Measurements from ENCODE around the gene SETD6. TPM values are rescaled to one million over a fixed set of nuclear protein-coding genes. Genes with fewer than 3 reads are reported as not detected.

The SETD6 gene
- total RNA-seq, 4 donors from 2014 or later = 30.8 to 40.2 (median 38.4) TPM

DNA sequence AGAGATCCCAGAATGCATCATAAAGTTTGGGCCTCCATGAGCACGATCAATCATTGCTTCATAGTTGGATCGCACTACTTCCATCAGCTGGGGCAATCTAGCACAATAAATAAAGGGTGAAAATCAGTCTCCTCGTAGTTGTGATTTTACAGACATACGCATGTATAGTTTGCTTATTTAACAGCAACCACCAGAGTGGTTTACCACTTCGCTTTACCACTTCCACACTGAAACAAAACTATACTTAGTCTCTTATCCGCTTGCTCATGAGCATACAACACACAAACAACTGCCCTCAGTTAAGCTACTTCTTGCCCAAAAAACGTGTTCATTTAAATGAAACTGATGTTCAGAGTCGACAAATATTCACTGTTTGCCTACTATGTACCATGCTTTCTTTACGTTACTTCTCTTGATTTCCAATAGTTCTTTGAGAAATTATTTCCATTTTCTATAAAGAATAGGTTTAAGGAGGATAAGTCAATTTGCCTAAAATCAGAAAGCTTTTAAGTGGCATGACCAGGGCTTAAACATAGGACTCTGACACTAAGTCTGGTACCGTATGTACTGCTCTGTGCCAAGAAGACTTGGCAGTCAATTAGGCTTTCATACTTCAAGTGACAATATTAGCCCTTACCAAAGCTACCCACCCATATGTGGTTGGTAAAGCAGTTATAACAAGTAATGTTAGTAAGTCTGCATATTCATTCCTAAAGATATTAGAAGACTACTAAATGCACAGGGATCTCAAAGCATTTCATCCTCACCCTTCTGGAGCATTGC, 22.0 kb downstream of the SETD6 start:
- no peak for ATAC-seq
- no peak for DNase-seq
- no peaks in the 10 kb centered on the region for H3K4me1 ChIP-seq
- H3K36me3 ChIP-seq = peaks cover 7 to 95% of the 10 kb centered on the region in 2 donors
- H3K4me3 ChIP-seq = no peak overlapping the region
- TF ChIP-seq, protein P1, sequence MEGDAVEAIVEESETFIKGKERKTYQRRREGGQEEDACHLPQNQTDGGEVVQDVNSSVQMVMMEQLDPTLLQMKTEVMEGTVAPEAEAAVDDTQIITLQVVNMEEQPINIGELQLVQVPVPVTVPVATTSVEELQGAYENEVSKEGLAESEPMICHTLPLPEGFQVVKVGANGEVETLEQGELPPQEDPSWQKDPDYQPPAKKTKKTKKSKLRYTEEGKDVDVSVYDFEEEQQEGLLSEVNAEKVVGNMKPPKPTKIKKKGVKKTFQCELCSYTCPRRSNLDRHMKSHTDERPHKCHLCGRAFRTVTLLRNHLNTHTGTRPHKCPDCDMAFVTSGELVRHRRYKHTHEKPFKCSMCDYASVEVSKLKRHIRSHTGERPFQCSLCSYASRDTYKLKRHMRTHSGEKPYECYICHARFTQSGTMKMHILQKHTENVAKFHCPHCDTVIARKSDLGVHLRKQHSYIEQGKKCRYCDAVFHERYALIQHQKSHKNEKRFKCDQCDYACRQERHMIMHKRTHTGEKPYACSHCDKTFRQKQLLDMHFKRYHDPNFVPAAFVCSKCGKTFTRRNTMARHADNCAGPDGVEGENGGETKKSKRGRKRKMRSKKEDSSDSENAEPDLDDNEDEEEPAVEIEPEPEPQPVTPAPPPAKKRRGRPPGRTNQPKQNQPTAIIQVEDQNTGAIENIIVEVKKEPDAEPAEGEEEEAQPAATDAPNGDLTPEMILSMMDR (IDR thresholded peaks at IDR 0.05 in 4 of 5, conservative IDR thresholded peaks at IDR 0.05 in 1 of 5) = no peak
- in situ Hi-C loops (cut with MboI; ENCODE audit: low sequenced_read_pairs in 4 of 4) = no loop called here
- no peaks in the 10 kb centered on the region for H3K9me3 ChIP-seq
- intact Hi-C loops (cut with DNase I; ENCODE audit: low total_unique reads) = no loop called here
- H3K27ac ChIP-seq = no peak overlapping the region
- no peaks in the 10 kb centered on the region for H3K27me3 ChIP-seq

GRCh38 chr16:58541711-58542110, 26.4 kb downstream of the SETD6 start:
- Histone ChIP-seq H3K27me3 (no peaks in the 10 kb centered on the region), H3K27ac (peak overlapping the region in 1 of 4 donors; percentile 32), H3K36me3 (peaks cover 0 to 98% of the 10 kb centered on the region in 2 donors), H3K9me3 (no peaks in the 10 kb centered on the region), H3K4me3 (no peak overlapping the region), H3K4me1 (no peaks in the 10 kb centered on the region)
- ATAC-seq = no peak
- no peak for DNase-seq
- in situ Hi-C loops (cut with MboI; ENCODE audit: low sequenced_read_pairs in 4 of 4) (no loop called here), intact Hi-C loops (cut with DNase I; ENCODE audit: low total_unique reads) (no loop called here)
- no peak for TF ChIP-seq POLR2A (IDR thresholded peaks at IDR 0.05)
- TF ChIP-seq, protein P1 (IDR thresholded peaks at IDR 0.05 in 4 of 5, conservative IDR thresholded peaks at IDR 0.05 in 1 of 5) = no peak

DNA sequence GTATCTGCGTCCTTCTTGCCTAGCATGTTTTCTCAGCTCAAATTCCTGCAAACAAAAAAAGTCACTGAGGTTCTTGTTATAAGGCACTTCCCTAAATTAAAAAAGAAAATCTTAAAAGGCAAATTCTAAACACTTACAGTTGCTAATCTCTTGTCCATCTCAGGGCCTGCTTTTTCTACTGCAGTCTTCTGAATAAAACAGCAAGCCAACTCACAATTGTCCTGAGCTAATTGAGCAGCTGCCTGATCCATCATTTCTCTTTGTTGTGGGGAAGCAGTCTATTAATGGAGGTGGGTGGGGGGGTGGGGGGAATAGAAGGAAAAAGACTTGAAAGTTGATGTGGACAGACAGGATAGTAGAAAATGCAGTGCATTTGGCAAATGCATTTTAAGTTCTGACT, 27.0 kb downstream of the SETD6 start:
- H3K27ac ChIP-seq = peak overlapping the region in 1 of 4 donors; percentile 32
- intact Hi-C loops (cut with DNase I; ENCODE audit: low total_unique reads) = no loop called here
- no peak overlapping the region for H3K4me3 ChIP-seq
- no peaks in the 10 kb centered on the region for H3K9me3 ChIP-seq
- DNase-seq (no peak), ATAC-seq (no peak)
- no peaks in the 10 kb centered on the region for H3K27me3 ChIP-seq
- H3K36me3 ChIP-seq = peaks cover 0 to 97% of the 10 kb centered on the region in 2 donors
- in situ Hi-C loops (cut with MboI; ENCODE audit: low sequenced_read_pairs in 4 of 4) = no loop called here
- H3K4me1 ChIP-seq = no peaks in the 10 kb centered on the region
- TF ChIP-seq, protein P1 (IDR thresholded peaks at IDR 0.05 in 4 of 5, conservative IDR thresholded peaks at IDR 0.05 in 1 of 5) = no peak
- no peak for TF ChIP-seq POLR2A (IDR thresholded peaks at IDR 0.05)

- intact Hi-C loops (cut with DNase I; ENCODE audit: low total_unique reads) = no loop called here
- peaks cover 0 to 89% of the 10 kb centered on the region in 2 donors for H3K36me3 ChIP-seq
Measured at GRCh38 chr16:58543685-58544084, 28.4 kb downstream of the SETD6 start.

More at GRCh38 chr16:58543685-58544084, 28.4 kb downstream of the SETD6 start:
- ATAC-seq (no peak), DNase-seq (no peak)
- no peaks in the 10 kb centered on the region for H3K9me3 ChIP-seq
- H3K4me3 ChIP-seq = no peak overlapping the region
- H3K27ac ChIP-seq = no peak overlapping the region
- in situ Hi-C loops (cut with MboI; ENCODE audit: low sequenced_read_pairs in 4 of 4) = no loop called here
- peaks cover 6 to 7% of the 10 kb centered on the region in 2 donors for H3K4me1 ChIP-seq
- TF ChIP-seq, protein P1 (IDR thresholded peaks at IDR 0.05 in 4 of 5, conservative IDR thresholded peaks at IDR 0.05 in 1 of 5) = no peak
- no peak for TF ChIP-seq POLR2A (IDR thresholded peaks at IDR 0.05)
- H3K27me3 ChIP-seq = no peaks in the 10 kb centered on the region

All from gastrocnemius medialis (tissue), 4 donors.